Measurements from ENCODE around the gene ZKSCAN7. TPM values are rescaled to one million over a fixed set of nuclear protein-coding genes. Genes with fewer than 3 reads are reported as not detected.
"Not testable (repeated sequence)": the region's sequence is repeated elsewhere in the genome, so short reads cannot be mapped to it uniquely, and the experiment has no call there.

ZKSCAN7 gene
- total RNA-seq, 1 experiment from 2014 or later = 0.59 TPM

GRCh38 chr3:44529927-44530326 is 25.1 kb upstream of the ZKSCAN7 start:
- H3K4me3 Mint-ChIP-seq (ENCODE audit: low read depth, unreplicated experiment) = no peak overlapping the region
- H3K27ac Mint-ChIP-seq (ENCODE audit: unreplicated experiment) = no peak overlapping the region
- H3K36me3 Mint-ChIP-seq (ENCODE audit: insufficient read depth, unreplicated experiment) = no peaks in the 10 kb centered on the region
- peaks cover 10% of the 10 kb centered on the region for H3K27me3 Mint-ChIP-seq (ENCODE audit: unreplicated experiment)
- H3K4me1 Mint-ChIP-seq (ENCODE audit: low read depth, unreplicated experiment) = peaks cover 9% of the 10 kb centered on the region
- peaks cover under 1% of the 10 kb centered on the region for H3K9me3 Mint-ChIP-seq (ENCODE audit: low read depth, unreplicated experiment)
- BruUV-seq (replicated peaks) = no TSS peak
- DNase-seq = no peak
- intact Hi-C loops (cut with micrococcal nuclease; ENCODE audit: unreplicated experiment) = loop anchor here (2.0 to 5.0 kb wide), 3 partner anchors 92 to 232 kb away; partner anchors contain the start of genes KIAA1143 and KIF15
- CTCF ChIA-PET = no interaction called here
- TF ChIP-seq CTCF (IDR thresholded peaks at IDR 0.05; ENCODE audit: unreplicated experiment) = no peak

GRCh38 chr3:44530911-44531310 is 24.1 kb upstream of the ZKSCAN7 start:
- intact Hi-C loops (cut with micrococcal nuclease; ENCODE audit: unreplicated experiment) = loop anchor here (2.0 to 5.0 kb wide), 3 partner anchors 91 to 231 kb away; partner anchors contain the start of genes KIAA1143 and KIF15
- no TSS peak for BruUV-seq (replicated peaks)
- peaks cover 17% of the 10 kb centered on the region for H3K4me1 Mint-ChIP-seq (ENCODE audit: low read depth, unreplicated experiment)

GRCh38 chr3:44534659-44535058 is 20.3 kb upstream of the ZKSCAN7 start:
- intact Hi-C loops (cut with micrococcal nuclease; ENCODE audit: unreplicated experiment) = loop anchor here (5.0 kb wide), 2 partner anchors 88 to 228 kb away; partner anchors contain the start of genes KIAA1143 and KIF15
- H3K27me3 Mint-ChIP-seq (ENCODE audit: unreplicated experiment); H3K9me3 Mint-ChIP-seq (ENCODE audit: low read depth, unreplicated experiment); CTCF ChIA-PET; BruUV-seq (replicated peaks); H3K36me3 Mint-ChIP-seq (ENCODE audit: insufficient read depth, unreplicated experiment): not testable (repeated sequence)
- H3K4me3 Mint-ChIP-seq (ENCODE audit: low read depth, unreplicated experiment) = peak overlapping the region; percentile 31
- peak; percentile 25 for DNase-seq
- H3K27ac Mint-ChIP-seq (ENCODE audit: unreplicated experiment) = peak overlapping the region; percentile 40
- peaks cover 17% of the 10 kb centered on the region for H3K4me1 Mint-ChIP-seq (ENCODE audit: low read depth, unreplicated experiment)

More at GRCh38 chr3:44530911-44531310, 24.1 kb upstream of the ZKSCAN7 start:
- CTCF ChIA-PET = no interaction called here
- Mint-ChIP-seq H3K27me3 (ENCODE audit: unreplicated experiment) (peaks cover 10% of the 10 kb centered on the region), H3K27ac (ENCODE audit: unreplicated experiment) (no peak overlapping the region), H3K4me3 (ENCODE audit: low read depth, unreplicated experiment) (no peak overlapping the region), H3K36me3 (ENCODE audit: insufficient read depth, unreplicated experiment) (no peaks in the 10 kb centered on the region), H3K9me3 (ENCODE audit: low read depth, unreplicated experiment) (no peaks in the 10 kb centered on the region)
- no peak for TF ChIP-seq CTCF (IDR thresholded peaks at IDR 0.05; ENCODE audit: unreplicated experiment)
- no peak for DNase-seq

- no peak for TF ChIP-seq CTCF (IDR thresholded peaks at IDR 0.05; ENCODE audit: unreplicated experiment)
- Mint-ChIP-seq H3K27me3 (ENCODE audit: unreplicated experiment) (no peaks in the 10 kb centered on the region), H3K36me3 (ENCODE audit: insufficient read depth, unreplicated experiment) (no peaks in the 10 kb centered on the region), H3K4me1 (ENCODE audit: low read depth, unreplicated experiment) (peaks cover 17% of the 10 kb centered on the region), H3K9me3 (ENCODE audit: low read depth, unreplicated experiment) (no peaks in the 10 kb centered on the region), H3K27ac (ENCODE audit: unreplicated experiment) (no peak overlapping the region), H3K4me3 (ENCODE audit: low read depth, unreplicated experiment) (no peak overlapping the region)
- CTCF ChIA-PET = no interaction called here
- intact Hi-C loops (cut with micrococcal nuclease; ENCODE audit: unreplicated experiment) = no loop called here
- BruUV-seq (replicated peaks) = no TSS peak
- no peak for DNase-seq
Observed at GRCh38 chr3:44535364-44535763, 19.6 kb upstream of the ZKSCAN7 start.

GRCh38 chr3:44544811-44545210 is 10.2 kb upstream of the ZKSCAN7 start:
- H3K4me1 Mint-ChIP-seq (ENCODE audit: low read depth, unreplicated experiment); BruUV-seq (replicated peaks); H3K36me3 Mint-ChIP-seq (ENCODE audit: insufficient read depth, unreplicated experiment); CTCF ChIA-PET; H3K4me3 Mint-ChIP-seq (ENCODE audit: low read depth, unreplicated experiment); intact Hi-C loops (cut with micrococcal nuclease; ENCODE audit: unreplicated experiment); DNase-seq; H3K27ac Mint-ChIP-seq (ENCODE audit: unreplicated experiment): not testable (repeated sequence)
- Mint-ChIP-seq H3K27me3 (ENCODE audit: unreplicated experiment) (peaks cover 15% of the 10 kb centered on the region), H3K9me3 (ENCODE audit: low read depth, unreplicated experiment) (peaks cover 10% of the 10 kb centered on the region)
